Stimulated activated CD4-positive, alpha-beta T cell treated with anti-CD3 and anti-CD28 coated beads, Interleukin-12 subunit alpha, Interleukin-12 subunit beta, amount 100 ng/mL, for 4 hours (primary cell): ENCODE measurements around the gene ATP4B.
"Not testable (repeated sequence)": the region's sequence is repeated elsewhere in the genome, so short reads cannot be mapped to it uniquely, and the experiment has no call there.

Experiments used
- DNase-seq: peaks from one replicate; pipeline ENCODE4 v3.0.0-alpha.2; 2020

The ATP4B gene

GRCh38 chr13:113639616-113640262 is 18.3 kb downstream of the ATP4B start:
- no peak for DNase-seq

GRCh38 chr13:113638806-113639205 is 19.2 kb downstream of the ATP4B start:
- DNase-seq, result no peak

- no peak for DNase-seq
Observed at GRCh38 chr13:113638173-113638746, 19.7 kb downstream of the ATP4B start.

- no peak for DNase-seq
Observed at GRCh38 chr13:113637262-113638160, 20.5 kb downstream of the ATP4B start.

- no peak for DNase-seq
Observed at GRCh38 chr13:113636266-113636963, 21.6 kb downstream of the ATP4B start.

- DNase-seq, result no peak
Observed at GRCh38 chr13:113635709-113636108, 22.3 kb downstream of the ATP4B start.

- no peak for DNase-seq
Observed at GRCh38 chr13:113635048-113635420, 23.0 kb downstream of the ATP4B start.

- DNase-seq, result no peak
Observed at GRCh38 chr13:113634279-113635047, 23.5 kb downstream of the ATP4B start.

- no peak for DNase-seq
Observed at GRCh38 chr13:113633485-113633873, 24.5 kb downstream of the ATP4B start.

- no peak for DNase-seq
Observed at GRCh38 chr13:113632706-113633484, 25.1 kb downstream of the ATP4B start.

- no peak for DNase-seq
Observed at GRCh38 chr13:113631341-113632095, 26.5 kb downstream of the ATP4B start.

GRCh38 chr13:113630804-113631203 is 27.2 kb downstream of the ATP4B start:
- DNase-seq, result no peak

GRCh38 chr13:113630296-113630695 is 27.7 kb downstream of the ATP4B start:
- DNase-seq, result no peak

- DNase-seq, result no peak
Observed at GRCh38 chr13:113629866-113630265, 28.1 kb downstream of the ATP4B start.

- no peak for DNase-seq
Observed at GRCh38 chr13:113628291-113629270, 29.4 kb downstream of the ATP4B start.

- no peak for DNase-seq
Observed at GRCh38 chr13:113627136-113627535, 30.9 kb downstream of the ATP4B start.

GRCh38 chr13:113625965-113626721 is 31.9 kb downstream of the ATP4B start:
- DNase-seq, result no peak

GRCh38 chr13:113624640-113625304 is 33.2 kb downstream of the ATP4B start:
- not testable (repeated sequence) for DNase-seq
